DND-41 (cell line): ENCODE results near the gene CEP70.

Experiments
- EZH2 ChIP-seq: IDR thresholded peaks from 3 replicates; pipeline ENCODE4 v1.6.1; 2012; ENCODE audit warnings: borderline replicate concordance, low read depth, mild to moderate bottlenecking, moderate library complexity, low read length, inconsistent platforms; ENCODE audit not compliant: severe bottlenecking
- TF ChIP-seq, protein P1 (sequence below): IDR thresholded peaks from 2 replicates; pipeline ENCODE4 v1.5.1; 2012; ENCODE audit warnings: borderline replicate concordance, low read length, moderate library complexity, mild to moderate bottlenecking; ENCODE audit not compliant: poor library complexity, severe bottlenecking; ENCODE audit errors: extremely low read depth

- TF ChIP-seq, protein P1, sequence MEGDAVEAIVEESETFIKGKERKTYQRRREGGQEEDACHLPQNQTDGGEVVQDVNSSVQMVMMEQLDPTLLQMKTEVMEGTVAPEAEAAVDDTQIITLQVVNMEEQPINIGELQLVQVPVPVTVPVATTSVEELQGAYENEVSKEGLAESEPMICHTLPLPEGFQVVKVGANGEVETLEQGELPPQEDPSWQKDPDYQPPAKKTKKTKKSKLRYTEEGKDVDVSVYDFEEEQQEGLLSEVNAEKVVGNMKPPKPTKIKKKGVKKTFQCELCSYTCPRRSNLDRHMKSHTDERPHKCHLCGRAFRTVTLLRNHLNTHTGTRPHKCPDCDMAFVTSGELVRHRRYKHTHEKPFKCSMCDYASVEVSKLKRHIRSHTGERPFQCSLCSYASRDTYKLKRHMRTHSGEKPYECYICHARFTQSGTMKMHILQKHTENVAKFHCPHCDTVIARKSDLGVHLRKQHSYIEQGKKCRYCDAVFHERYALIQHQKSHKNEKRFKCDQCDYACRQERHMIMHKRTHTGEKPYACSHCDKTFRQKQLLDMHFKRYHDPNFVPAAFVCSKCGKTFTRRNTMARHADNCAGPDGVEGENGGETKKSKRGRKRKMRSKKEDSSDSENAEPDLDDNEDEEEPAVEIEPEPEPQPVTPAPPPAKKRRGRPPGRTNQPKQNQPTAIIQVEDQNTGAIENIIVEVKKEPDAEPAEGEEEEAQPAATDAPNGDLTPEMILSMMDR: no peak
- no peak for TF ChIP-seq EZH2
Measured at GRCh38 chr3:138448631-138449030, 145.4 kb downstream of the CEP70 start.
